ENCODE results near the gene SLCO6A1.

The SLCO6A1 gene

GRCh38 chr5:102451082-102451481, 47.7 kb downstream of the SLCO6A1 start:
- DNase-seq, result no peak

DNA sequence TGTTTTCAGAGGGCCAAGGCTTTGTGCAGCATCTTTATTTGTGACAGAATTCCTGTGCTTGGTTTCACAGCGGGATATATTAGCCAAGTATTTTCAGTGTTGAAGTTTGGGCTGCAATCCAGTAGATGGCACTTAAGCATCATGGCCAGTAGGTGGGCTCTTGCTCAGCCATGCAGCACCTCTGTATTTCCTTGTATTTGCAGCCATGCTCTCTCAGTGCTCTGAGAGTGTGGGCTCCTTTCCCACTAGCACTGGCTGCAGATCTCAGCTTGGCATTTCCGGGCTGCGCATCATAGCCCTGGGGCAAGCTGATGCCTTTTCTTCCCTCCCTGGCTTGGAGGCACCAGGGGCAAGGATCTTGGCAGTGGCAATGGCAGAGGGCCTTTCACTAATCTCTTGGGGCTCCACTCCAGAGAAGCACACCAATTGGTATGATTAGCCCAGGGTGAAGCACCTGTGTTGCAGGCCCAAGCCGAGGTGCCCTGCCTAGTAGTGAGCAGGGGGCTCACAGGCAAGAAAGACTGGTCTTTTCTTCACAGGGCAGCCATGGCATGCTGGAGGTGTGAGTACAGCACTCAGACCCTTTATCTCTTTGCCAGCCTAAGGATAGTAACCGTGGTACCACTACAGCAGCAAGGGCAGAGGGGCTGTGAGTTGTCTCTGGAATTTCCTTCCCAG, 48.3 kb downstream of the SLCO6A1 start:
- peak; percentile 2 to 4 for DNase-seq

- no peak for DNase-seq
Measured at GRCh38 chr5:102433473-102433872, 65.3 kb downstream of the SLCO6A1 start.

- peak; percentile 17 to 56 for DNase-seq
Measured at GRCh38 chr5:102421647-102422046, 77.2 kb downstream of the SLCO6A1 start.

DNA sequence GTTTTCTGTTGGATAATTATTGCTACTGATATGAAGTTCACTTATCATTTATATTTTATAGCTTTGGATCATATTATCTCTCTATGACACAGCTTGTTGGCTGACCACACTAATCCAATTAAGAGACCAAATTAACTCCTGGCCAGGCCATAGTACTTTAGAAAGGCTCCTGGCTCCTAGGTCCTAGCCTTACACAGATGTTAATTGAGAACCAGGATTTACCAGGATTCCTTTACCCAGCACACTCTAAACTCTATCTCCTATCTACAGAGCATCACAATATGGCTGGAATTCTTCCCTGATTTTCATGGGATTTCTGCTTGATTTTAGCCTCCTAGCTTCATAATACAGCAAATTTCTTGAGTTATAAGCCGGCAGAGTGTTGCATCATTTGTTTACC, 80.3 kb downstream of the SLCO6A1 start:
- no peak for DNase-seq

DNA sequence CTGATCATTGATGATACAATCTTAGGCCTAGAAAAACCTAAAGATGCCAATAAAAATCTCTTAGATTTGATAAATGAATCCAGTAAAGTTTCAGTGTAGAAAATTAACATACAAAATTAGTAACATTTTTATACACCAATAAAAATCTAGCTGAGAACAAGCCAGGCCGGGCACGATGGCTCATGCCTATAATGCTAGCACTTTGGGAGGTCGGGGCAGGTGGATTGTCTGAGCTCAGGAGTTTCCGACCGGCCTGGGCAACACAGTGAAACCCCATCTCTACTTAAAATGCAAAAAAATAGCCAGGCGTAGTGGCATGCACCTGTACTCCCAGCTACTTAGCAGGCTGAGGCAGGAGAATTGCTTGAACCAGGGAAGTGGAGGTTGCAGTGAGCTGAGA, 84.4 kb downstream of the SLCO6A1 start:
- DNase-seq, result no peak

DNA sequence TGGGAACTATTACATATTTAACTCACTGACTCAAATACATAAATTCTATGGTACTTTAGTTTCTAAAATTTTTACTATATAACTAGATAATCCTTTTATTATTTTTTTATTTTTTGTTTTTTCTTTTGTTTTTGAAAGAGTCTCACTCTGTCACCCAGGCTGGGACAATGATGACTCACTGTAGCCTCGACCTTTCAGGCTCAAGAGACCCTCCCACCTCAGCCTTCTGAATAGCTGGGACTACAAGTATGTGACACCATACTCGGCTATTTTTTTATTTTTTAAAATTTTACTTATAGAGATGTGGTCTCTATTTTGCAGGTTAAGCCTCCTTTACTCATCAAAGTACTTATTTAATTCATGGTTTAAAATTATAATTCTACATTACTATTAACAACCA, 110.6 kb downstream of the SLCO6A1 start:
- no peak for DNase-seq

DNA sequence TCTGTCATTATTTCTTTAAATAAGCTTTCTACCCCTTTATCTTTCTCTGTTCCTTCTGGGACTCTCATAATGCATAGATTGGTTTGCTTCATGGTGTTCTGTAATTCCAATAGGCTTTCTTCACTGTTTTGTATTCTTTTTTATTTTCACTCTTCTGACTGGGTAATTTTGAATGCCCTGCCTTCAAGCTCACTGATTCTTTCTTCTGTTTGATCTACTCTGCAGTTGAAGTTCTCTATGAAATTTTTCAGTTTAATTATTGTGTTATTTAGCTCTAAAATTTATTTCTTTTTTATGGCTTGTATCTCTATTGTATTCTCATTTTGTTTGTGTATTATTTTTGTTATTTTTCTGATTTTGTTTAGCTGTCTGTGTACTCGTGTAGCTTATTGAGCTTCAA, 113.4 kb downstream of the SLCO6A1 start:
- DNase-seq, result no peak

- DNase-seq, result no peak
Measured at GRCh38 chr5:102380174-102380573, 118.6 kb downstream of the SLCO6A1 start.

- no peak for DNase-seq
Measured at GRCh38 chr5:102375876-102376275, 122.9 kb downstream of the SLCO6A1 start.

GRCh38 chr5:102375272-102375671, 123.5 kb downstream of the SLCO6A1 start:
- no peak for DNase-seq

DNA sequence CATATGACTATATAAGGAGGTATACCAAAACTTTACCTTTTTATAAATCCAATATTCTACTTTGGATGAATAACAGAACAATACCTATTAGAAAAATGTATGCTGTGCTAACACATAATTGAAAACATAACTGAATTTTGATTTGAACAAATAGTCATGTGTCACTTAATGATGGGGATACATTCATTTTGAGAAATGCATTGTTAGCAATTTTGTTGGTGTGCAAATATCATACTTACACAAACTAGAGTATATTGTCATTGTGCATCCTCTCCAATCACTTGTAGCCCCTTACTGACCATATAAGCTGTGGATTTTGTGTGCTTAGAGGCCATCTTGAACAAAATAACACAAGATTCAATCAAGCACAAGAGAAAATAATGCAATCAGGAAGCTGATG, 130.4 kb downstream of the SLCO6A1 start:
- DNase-seq, result no peak

- DNase-seq, result peak; percentile 41 to 72
Measured at GRCh38 chr5:102341681-102342288, 157.0 kb downstream of the SLCO6A1 start.

DNA sequence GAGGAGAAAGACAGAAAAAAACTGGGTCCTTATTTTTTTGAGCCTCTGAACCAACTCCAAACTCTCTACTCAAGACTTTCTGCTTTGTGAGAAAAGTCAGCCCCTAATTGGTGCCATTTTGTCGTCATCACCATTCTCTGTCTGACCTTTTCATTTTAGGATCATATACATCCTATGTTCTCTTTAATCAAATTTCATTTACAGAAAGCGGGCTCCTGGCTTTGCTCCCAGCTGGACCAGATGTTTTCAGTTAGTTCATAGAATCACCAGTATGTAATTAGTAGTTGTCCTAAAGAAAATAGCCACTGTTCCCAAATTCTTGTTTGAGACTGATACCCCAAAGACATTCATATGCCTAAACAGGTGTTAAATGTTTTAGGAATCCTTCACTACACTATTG, 174.1 kb downstream of the SLCO6A1 start:
- no peak for DNase-seq

Measured in SHP77 (cell line).